Epithelial cell of proximal tubule (primary cell): Measurements from ENCODE around the gene ACAD11. TPM values are rescaled to one million over a fixed set of nuclear protein-coding genes. Genes with fewer than 3 reads are reported as not detected.

ENCODE experiments used
- DNase-seq: peaks from one replicate; pipeline ENCODE4 v3.0.0-alpha.2; 2011; ENCODE audit warnings: low read depth
- H3K4me3 ChIP-seq: 2 replicates; pipeline ENCODE4 v1.5.1; 2011; ENCODE audit warnings: low read depth, mild to moderate bottlenecking, low read length
- total RNA-seq: library from RNA; depleted of rRNA; stranded (reverse); fragments of >200 nt; gene quantifications from 2 replicates; pipeline ENCODE4 v1.2.3, GENCODE V29; 2015
- TF ChIP-seq, protein P1 (sequence below): conservative IDR thresholded peaks from 2 replicates; pipeline ENCODE4 v1.5.1; 2012; ENCODE audit warnings: low read depth, mild to moderate bottlenecking, low read length

The ACAD11 gene
- total RNA-seq, 1 donor from 2014 or later, result 18.6 TPM

DNA sequence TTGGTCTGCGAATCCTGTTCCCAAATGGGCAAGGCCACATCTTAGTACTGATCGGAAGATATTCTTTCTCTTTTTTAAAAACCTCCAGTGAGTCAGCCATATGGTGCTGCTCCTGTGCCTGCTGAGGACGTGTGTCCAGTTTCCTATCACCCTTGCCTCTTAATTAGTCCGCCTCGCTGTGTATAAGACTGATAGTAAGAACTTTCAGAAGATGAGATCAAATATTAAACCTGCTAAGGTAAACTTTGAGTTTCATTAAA is 1.1 kb upstream of the ACAD11 start:
- H3K4me3 ChIP-seq, result peak overlapping the region; percentile 89
- TF ChIP-seq, protein P1, sequence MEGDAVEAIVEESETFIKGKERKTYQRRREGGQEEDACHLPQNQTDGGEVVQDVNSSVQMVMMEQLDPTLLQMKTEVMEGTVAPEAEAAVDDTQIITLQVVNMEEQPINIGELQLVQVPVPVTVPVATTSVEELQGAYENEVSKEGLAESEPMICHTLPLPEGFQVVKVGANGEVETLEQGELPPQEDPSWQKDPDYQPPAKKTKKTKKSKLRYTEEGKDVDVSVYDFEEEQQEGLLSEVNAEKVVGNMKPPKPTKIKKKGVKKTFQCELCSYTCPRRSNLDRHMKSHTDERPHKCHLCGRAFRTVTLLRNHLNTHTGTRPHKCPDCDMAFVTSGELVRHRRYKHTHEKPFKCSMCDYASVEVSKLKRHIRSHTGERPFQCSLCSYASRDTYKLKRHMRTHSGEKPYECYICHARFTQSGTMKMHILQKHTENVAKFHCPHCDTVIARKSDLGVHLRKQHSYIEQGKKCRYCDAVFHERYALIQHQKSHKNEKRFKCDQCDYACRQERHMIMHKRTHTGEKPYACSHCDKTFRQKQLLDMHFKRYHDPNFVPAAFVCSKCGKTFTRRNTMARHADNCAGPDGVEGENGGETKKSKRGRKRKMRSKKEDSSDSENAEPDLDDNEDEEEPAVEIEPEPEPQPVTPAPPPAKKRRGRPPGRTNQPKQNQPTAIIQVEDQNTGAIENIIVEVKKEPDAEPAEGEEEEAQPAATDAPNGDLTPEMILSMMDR, result no peak
- no peak for DNase-seq

DNA sequence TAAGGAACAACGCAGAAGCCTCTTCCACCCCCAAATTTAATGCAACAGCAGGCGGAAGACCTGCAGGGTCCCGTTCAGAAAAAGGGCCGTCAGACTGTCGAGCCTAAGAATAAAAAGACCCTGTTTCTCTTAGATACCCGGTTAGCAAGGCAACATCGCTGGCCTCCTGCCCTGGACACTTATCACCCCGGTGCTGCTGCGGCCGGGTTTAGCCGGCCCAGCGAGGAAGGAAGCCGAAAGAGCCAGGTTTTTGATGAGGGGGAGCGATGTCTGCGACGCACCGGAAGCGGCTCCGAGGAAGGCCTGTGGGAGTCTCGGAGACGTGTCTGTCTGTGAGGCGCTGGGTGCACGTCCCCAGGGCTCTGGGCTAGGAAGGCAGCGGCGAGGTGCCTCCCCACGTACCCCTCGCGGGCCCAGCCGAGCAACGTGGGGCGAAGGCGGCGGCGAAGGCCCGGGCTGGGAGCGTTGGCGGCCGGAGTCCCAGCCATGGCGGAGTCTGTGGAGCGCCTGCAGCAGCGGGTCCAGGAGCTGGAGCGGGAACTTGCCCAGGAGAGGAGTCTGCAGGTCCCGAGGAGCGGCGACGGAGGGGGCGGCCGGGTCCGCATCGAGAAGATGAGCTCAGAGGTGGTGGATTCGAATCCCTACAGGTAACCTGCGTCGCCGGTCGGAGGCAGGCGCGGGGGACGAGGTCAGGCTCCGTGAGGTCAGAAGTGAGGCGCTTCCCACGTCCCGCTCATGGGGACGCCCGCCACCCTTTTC is 622 bp upstream of the ACAD11 start, which contains the start of gene UBA5:
Gene UBA5 (plus strand): TSS at position 278 of the 759 bp plus-strand sequence. CDS start 209 bp downstream, at position 487.
- TF ChIP-seq, protein P1, result no peak
- H3K4me3 ChIP-seq, result peak within 1 kb of the TSS; percentile 89
- no peak for DNase-seq

DNA sequence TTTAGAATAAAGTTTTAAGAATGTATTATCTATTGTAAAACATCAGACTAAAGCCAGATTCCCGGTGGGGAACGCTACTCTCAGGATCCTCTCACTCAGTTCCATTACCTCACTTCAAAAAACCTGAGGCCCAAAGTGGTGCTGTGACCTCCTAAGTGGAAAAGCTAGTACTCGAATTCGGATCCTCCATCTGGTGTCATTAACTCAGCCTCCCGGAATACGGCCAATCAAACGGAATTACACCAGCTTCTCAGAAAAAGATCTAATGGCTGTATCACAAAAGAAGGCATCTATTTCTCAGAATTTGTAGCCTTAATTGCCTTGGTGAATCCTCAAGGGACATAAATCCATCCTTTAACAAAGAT is 627 bp downstream of the ACAD11 start:
- peak overlapping the region; percentile 89 for H3K4me3 ChIP-seq
- TF ChIP-seq, protein P1, result no peak
- DNase-seq, result no peak

DNA sequence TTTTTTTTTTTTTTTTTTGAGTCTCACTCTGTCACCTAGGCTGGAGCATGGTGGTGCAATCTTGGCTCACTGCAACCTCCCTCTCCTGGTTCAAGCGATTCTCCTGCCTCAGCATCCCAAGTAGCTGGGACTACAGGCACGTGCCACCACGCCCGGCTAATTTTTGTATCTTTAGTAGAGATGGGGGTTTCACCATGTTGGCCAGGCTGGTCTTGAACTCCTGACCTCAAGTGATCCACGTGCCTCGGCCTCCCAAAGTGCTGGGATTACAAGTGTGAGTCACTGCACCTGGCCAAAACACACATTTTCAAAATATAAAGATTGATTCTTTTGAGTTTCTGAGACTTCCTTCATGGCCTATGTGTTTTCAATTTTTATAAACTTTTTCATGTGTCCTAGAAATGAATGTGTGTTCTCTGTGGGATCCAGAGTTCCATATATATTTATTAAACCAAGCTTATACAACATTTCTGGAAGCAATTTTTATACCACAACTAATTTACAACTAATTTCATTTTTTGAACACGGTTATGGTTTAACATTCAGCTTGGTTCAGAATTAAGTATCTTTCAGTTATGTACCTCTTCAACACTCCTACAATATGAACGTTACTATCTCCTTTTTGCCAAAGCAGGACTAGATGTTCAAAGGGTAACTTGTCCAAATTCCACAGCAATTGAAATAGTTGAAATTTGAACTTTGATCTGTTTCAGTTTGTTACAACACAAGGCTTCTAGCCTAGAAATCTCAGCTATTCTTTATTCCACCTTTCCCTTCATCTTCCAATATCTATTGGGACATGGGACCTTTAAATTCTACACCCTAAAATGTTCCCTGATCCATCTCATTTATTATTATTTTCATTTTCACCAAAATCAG is 1.5 kb downstream of the ACAD11 start:
- H3K4me3 ChIP-seq, result peak overlapping the region; percentile 89
- DNase-seq, result no peak
- TF ChIP-seq, protein P1, result no peak

DNA sequence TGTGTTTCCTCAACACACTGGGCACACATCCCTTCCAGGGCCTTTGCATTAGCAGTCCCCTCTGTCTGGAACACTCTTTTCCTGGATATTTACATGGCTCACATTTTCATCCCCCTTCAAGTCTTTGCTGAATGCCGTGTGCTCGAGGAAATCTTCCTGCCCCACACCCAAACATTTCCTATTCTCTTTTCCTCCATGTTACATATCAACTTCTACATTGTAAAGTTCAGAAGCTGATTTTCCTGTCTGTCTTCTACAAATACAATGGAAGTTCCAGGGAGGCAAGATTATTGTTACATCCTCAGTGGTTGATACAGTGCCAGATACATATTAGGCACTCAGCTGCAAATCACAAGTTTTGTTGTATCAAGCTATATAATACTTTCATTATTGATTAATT is 4.1 kb downstream of the ACAD11 start:
- DNase-seq, result no peak
- no peak overlapping the region for H3K4me3 ChIP-seq
- TF ChIP-seq, protein P1, result no peak

- H3K4me3 ChIP-seq, result no peak overlapping the region
- TF ChIP-seq, protein P1, result no peak
- no peak for DNase-seq
Measured at GRCh38 chr3:132654721-132655120, 4.9 kb downstream of the ACAD11 start.
